Hematopoietic multipotent progenitor cell (in vitro differentiated cells): ENCODE results near the gene PSME1. TPM values are rescaled to one million over a fixed set of nuclear protein-coding genes. Genes with fewer than 3 reads are reported as not detected.

ENCODE experiments used
- DNase-seq, 3 donors: peaks; one replicate each; pipeline ENCODE4 v3.0.0-alpha.2; 2011 to 2015; ENCODE audit warnings: low read depth in 2 of 3, low spot score in 2 of 3
- total RNA-seq: library from RNA; depleted of rRNA; stranded (reverse); fragments of >200 nt; gene quantifications from one replicate; pipeline ENCODE4 v1.2.3, GENCODE V29; 2012

The PSME1 gene
- total RNA-seq, result 153 TPM

DNA sequence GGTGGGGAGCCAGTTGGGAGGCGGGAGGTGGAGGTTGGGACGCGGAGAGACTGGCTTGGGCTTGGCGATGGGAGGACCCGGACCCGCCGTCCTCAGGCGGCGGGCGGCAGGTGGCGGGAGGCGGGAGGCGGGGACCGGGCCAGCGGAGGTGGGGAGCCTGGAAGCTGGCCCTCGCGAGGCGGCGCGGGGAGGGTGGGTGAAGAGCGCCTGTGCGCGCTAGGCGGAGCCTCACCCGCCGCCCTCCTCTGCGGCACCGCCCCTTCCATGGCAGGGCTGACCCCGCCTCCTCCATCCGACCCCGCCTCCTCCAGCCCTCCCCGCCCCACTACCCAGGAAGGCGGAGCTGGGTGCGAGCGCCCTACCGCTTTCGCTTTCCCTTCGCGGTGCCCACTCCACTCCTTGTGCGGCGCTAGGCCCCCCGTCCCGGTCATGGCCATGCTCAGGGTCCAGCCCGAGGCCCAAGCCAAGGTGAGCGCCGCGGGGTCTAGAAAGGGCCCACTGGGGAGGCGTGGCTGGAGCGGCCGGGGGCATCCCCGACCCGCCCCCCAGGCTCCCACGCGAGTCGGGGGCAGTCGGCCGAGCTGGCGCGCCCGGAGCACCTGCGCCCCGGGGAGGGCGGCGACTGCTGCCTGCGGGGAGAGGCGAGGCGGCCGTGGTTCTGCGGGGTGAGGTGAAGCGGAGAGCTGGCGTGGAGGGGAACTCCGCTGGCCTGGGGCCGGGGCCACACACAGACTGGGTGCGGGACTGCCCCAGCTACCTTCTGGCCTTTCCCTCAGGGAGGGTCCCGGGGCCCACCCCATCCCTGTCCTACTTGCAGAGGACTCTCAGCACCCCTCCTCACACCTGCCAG, at the start of gene PSME1:
Gene PSME1, plus strand, starts transcription at position 361 of the 850 bp plus-strand sequence. Its CDS starts 69 bp downstream, at position 430.
- peak; percentile 87 to 93 (median 92) for DNase-seq

DNA sequence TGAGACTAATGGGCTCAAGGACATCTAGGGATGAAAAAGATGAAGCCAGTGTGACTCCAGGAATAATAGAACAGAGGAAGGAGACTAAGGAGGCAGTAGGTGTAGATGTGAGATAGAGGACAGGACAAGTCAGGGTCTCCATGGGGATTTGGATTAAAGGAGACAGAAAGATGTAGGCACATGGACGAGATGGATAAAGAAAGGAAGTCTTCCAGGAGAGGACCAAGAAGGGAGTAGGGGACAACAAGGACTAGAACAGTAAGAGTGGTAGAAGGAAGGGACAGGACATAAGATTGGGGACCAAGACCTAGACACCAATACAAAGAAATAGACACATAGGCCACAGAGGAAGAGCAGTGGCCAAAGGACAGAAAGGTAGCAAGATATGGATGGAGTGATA, 49.0 kb upstream of the PSME1 start:
- no peak for DNase-seq

GRCh38 chr14:24088095-24088494, 47.9 kb upstream of the PSME1 start:
- DNase-seq, result no peak

DNA sequence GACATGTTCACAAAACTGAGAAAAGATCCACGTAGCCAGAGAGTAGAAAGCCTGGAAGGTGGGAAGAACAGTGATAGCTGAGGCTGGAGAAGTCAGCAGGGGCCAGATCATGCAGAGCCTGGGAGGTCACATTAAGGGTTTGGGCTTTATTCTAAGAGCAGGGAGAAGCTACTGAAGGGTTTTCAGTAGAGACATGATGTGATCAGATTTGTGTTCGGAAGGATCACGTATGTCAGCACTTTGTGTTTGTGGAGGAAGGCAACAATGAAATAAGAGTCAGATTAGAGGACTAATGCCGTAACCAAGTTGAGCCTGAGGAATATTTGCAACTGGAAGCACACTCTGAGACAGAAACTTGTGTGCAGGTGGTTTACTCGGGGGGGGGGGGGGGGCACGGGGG, 46.1 kb upstream of the PSME1 start:
- DNase-seq, result no peak

DNA sequence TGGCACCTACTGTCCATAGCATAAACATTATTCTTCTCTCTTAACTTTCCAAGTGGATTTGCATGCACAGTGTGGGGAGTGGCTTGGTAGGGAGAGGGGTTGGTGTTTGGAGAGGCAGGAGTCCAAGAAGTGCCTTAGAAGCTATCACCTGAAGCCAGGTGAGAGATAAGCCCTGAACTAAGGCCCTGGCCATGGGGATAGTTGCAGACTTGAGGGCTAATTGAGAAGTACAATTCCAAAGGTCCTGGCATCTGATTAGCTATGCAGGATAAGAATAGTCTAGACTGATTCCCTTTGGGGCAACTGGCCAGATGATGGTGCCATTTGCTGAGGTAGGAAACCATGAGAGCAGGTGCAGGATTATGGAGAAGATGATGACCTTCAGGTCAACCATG, 43.9 kb upstream of the PSME1 start:
- no peak for DNase-seq

- no peak for DNase-seq
Observed at GRCh38 chr14:24092505-24093206, 43.3 kb upstream of the PSME1 start.

- no peak for DNase-seq
Observed at GRCh38 chr14:24093207-24093900, 42.6 kb upstream of the PSME1 start.

GRCh38 chr14:24093901-24094840, 41.8 kb upstream of the PSME1 start, which contains the start of gene PCK2:
TSS of gene PCK2 (plus strand) at chr14:24094311. CDS start at chr14:24094406, 95 bp downstream.
- DNase-seq, result peak in 2 of 3 donors; percentile 76 to 85

DNA sequence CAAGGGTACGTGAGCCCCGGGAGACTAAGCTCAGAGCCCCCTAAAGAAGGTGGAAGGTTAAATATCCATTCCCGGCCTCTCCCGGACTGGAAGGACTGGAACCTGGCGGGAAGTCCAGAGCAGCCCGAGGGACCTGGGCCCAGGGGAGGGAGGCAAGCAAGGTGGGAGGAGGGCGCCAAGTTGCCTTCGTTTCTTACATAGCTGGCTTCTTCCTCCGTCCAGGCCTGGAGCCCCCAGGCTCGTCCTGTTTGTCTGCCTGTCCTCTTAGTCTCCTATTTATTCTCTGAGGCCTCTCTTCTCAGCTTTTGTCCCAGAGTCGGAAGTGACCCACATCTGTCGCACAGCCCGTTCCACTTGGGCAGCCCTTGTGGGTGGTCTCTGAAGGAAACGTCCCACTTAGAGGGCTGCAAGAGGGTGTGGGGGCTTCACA, 41.1 kb upstream of the PSME1 start:
- DNase-seq, result peak in 1 of 3 donors; percentile 25

DNA sequence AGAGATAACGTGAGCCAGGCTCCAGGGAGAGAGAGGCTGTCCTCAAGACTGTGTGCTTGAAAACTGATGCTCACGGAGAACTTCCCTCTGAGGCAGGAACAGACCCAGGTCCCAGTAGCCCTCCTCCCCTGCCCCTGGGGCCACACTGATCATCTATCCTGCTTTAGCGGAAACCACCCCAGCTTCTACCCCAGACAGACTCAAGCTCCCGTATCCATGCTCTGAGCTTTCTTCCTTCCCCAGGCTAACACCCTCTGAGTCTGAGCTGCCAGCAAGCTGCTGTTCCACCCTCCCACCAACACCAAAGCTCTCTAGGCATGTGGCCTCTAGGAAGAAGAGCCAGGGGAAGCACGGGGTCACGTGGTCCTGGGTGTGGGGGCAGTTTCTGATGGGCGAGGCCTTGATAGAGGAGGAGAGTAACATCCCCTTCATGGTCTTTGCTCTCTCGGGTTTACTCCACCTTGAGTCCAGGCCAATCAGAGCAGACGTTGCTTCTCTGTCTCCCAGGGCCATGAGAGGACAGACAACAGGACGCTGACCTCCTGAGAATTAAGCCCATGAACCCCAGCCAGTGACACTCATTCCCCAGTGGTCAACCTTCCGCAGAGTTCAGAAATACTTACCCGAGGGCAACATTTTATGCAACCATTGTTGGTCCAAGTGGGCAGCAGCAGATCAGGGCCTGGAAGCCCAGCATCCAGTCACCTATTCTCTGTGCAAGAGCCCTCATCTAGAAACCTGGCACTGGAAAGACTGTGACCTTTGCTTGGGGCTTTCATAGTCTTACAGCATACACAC, 40.5 kb upstream of the PSME1 start:
- DNase-seq, result peak in 2 of 3 donors; percentile 49 to 57

GRCh38 chr14:24096545-24097181, 39.3 kb upstream of the PSME1 start:
- no peak for DNase-seq

DNA sequence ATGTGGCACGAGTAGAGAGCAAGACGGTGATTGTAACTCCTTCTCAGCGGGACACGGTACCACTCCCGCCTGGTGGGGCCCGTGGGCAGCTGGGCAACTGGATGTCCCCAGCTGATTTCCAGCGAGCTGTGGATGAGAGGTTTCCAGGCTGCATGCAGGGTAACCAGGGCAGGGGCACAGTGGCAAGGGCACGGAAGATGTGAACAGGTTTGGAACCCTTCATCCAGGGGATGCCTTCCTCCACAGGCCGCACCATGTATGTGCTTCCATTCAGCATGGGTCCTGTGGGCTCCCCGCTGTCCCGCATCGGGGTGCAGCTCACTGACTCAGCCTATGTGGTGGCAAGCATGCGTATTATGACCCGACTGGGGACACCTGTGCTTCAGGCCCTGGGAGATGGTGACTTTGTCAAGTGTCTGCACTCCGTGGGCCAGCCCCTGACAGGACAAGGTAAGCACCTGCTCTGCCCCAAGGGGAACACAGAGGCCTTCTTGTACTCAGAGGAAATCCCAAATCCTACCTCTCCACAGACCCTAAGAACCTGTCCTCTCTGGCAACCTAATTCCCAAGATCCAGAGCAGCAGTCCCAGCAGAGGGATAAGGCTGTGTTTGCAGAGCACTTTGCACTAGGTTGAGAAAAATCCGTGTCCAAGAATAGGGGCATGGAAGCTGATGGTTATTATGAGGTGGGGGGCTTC, 37.6 kb upstream of the PSME1 start:
- DNase-seq, result no peak

GRCh38 chr14:24098927-24099813, 36.8 kb upstream of the PSME1 start:
- DNase-seq, result no peak

GRCh38 chr14:24100197-24100981, 35.6 kb upstream of the PSME1 start:
- DNase-seq, result no peak

- no peak for DNase-seq
Observed at GRCh38 chr14:24100982-24101494, 35.0 kb upstream of the PSME1 start.

- no peak for DNase-seq
Observed at GRCh38 chr14:24102357-24103048, 33.5 kb upstream of the PSME1 start.
